HG02571 (cell line): Measurements from ENCODE around the gene EMSY.
"Not testable (repeated sequence)": the region's sequence is repeated elsewhere in the genome, so short reads cannot be mapped to it uniquely, and the experiment has no call there.

Experiments
- ATAC-seq: cut with Tn5 transposase; IDR thresholded peaks from one replicate; pipeline ENCODE4 v1.9.1; 2021; ENCODE audit warnings: mild to moderate bottlenecking, moderate library complexity; ENCODE audit not compliant: unreplicated experiment

The EMSY gene

DNA sequence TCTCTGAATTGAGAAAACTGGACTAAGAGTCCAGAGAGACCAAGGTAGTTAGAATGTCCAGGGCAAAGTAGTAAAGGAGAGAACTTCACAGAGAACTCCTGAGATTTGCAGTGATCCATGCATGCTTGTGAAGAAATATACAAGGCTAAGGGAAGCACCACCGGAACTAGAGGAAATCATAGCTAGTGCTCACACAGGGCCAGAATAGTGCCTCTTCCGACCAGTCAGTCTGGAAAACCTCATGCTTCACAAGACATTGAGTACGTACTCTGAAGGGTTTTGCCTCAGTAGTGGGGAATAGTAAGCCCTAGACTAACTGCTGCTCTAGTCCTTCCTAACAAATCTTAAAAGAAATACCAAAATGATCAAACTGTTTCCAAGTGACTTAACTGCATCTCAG, 117.7 kb downstream of the EMSY start:
- no peak for ATAC-seq

DNA sequence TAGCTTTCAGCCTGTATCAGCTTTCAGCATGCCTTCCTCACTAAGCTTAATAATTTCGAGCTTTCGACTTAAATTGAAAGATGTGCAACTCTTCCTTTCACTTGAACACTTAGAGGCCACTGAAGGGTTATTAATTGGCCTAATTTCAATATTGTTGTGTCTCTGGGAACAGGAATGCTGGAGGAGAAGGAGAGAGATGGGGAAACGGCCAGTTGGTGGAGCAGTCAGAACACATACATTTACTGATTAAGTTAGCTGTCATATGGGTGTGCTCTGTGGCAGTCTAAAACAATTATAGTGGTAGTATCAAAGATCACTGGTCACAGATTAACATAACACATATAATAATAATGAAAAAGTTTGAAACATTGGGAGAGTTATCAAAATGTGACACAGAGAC, 119.5 kb downstream of the EMSY start:
- ATAC-seq, result no peak

DNA sequence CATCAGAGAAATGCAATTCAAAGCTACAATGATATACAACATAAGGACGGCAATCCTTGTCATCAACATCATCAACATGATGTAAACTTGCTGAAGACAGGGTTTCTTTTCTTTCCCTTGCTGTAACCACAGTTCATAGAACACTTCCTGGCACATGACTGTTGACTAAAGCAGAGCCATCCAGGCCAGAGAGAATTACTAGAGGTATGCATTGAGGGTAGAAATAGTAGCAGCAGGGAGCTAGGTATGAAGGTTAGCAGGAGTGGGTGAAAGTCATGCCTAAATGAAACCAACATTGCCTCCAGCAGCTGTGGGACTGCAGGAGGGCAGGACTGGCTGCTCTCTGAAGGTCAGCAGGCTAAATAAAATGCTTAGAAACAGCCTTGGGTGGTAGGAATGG, 122.0 kb downstream of the EMSY start:
- no peak for ATAC-seq

DNA sequence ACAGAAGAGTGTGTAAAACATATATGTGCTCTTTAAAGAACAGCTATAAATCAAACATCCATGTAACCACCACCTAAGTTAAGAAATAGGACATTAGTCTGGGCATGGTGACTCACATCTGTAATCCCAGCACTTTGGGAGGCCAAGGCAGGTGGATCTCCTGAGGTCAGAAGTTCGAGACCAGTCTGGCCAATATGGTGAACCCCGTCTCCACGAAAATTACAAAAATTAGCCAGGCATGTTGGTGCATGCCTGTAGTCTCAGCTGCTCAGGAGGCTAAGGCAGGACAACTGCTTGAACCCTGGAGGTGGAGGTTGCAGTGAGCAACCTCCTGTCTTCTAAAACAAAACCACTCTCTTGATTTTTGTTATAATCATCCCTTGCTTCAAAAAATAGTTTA, 122.4 kb downstream of the EMSY start:
- ATAC-seq, result no peak

DNA sequence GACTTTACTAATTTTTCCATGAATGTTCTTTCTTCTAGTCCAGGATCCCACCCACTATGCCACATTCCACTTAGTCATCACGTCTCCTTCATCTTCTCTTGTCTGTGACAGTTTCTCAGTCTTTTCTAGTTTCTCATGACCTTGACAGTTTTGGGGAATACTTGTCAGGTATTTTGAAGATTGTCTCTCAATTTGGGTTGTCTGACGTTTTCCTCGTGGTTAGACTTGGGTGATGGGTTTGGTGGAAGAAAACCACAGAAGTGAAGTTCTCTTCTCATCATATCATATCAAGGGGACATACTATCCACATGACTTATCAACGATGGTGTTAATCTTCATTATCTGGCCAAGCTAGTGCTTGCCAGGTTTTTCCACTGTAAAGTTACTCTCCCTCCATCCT, 123.3 kb downstream of the EMSY start:
- ATAC-seq, result no peak

DNA sequence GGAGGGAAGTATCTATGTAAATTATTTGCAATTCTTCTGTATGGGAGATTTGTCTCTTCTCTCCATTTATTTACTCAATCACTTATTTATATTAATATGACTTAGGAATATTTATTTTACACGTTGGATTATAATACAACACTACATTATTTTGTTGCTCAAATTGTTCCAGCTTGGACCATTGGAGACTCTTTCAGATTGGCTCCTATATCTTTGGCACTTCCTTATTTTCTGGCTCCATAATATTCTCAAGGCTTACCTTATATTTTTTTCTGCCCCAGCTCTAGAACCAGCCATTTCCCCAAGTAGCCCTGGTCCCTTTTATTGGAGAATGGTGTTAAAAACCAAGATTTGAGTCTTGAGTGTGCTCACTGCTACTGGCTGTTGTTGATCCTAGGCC, 123.8 kb downstream of the EMSY start:
- no peak for ATAC-seq

DNA sequence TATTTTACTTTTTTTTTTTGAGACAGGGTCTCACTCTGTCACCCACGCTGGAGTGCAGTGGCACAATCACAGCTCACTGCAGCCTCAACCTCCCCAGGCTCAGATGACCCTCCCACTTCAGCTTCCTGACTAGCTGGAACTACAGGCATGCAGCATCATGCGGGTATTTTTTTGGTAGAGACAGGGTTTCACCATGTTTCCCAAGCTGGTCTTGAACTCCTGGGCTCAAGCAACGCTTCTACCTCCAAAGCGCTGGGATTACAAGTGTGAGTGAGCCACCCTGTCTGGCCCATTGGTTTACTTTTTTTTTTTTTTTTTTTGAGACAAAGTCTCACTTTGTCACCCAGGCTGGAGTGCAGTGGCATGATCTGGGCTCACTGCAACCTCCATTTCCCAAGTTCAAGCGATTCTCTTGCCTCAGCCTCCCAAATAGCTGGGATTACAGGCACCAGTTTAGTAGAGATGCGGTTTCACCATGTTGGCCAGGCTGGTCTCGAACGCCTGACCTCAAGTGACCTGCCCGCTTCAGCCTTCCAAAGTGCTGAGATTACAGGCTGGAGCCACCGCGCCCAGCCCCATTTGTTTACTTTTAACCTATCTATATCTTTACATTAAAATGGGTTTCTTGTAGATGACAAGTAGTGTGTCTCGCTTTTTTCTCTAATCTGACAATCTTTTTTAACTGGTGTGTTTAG, 127.5 kb downstream of the EMSY start:
- not testable (repeated sequence) for ATAC-seq

DNA sequence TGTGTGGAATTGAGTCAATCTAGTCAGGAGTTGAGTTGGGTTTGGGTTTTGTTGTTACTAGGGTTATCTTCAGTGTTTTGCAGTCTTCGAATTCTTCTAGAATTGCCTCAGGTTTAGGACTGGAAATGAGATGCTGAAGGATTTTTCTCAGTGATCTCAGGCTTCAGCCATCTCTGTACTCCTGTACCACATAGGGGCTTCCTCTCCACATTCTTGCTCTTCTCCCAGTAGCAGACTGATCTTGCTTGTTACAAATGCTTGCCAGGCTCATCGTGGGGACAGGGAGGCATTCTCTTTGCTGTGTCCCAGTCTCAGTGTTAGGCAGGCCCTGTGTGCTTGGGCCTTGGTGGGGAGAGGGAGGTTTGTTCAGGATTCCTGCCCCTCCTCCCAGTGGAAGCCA, 129.6 kb downstream of the EMSY start:
- ATAC-seq, result no peak

DNA sequence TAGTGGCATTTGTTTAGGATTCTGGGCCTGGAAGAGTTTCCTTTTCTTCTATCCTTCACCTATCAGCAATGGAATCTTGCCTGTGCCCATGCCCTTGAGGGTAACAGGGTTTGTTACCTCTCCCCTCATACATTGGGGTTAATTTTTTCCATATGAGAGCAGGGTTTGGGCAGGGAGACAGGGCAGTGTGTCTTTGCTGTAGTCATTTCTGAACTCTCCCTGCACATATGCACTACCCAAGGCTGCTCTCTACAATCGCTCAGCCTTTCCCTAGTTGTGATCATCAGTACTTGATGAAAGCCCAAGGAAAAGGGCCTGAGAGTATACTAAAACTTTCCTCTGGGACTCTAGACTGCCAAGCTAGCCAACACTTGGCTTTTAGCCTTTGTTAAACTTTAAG, 130.1 kb downstream of the EMSY start:
- ATAC-seq, result no peak

DNA sequence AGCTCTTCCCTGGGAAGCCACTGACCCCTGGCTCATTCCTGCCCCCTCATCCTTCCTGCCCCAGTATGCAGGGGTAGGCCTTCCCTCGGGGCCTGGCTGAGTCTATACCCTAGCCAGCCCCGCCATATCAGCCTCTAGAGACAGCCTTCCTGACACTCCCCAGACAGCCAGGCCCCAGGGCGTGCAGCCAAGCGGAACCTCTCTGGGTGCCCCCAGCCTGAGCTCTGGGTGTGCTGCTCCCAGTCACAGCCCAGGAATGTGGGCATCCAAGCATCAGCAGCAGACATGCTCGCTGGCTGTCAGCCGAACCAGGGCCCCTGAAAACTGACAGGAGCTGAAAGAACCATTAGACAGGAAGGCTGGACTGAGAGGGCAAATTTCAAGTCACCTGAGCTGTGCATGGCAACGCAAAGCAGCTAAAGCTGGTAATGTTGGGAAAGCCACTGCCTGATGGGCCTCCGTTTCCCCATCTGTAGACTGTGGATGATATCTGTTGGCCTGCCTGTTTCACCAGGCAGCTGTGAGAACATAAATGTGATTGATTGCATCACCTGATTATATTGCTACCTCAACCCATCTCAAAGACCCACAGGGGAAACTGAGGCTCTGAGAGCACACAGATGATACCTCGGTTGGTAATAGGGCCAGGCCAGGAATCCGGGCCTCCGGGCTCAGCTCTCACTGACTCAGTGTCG, 132.6 kb downstream of the EMSY start:
- no peak for ATAC-seq

DNA sequence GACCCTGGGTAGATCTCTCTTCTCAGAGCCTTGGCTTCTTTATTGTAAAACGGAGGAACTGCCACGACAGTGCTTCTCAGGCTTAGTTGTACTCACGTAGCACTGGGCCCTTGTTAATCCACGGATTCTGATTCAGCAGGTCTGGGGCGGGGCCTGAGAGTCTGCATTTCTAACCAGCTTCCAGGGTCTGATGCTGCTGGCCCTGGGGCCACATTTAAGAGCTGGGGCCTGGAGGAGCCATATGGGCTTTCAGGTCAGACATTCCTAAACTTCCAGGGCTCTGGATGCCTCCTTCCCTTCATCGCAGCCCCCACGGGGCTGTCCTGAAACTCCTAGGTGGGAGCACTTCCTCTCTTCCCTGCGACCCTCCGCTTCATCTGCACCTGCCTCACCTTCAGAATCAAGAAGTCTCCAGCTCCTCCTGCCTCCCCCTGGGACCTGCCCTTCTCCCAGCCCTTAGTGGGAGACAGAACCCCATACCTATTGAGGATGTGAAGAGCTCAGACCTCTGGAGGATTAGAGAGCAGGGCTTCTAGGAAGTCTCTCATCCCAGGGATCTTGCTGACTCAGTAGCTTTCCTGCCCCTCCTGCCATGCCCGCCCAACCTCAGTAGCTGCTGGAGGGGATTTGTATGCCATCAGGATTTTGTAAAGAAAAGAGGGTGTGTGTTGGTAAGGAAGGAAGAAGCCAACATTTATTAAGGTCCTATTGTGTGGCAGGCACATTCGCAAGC, 133.3 kb downstream of the EMSY start:
- ATAC-seq, result no peak

DNA sequence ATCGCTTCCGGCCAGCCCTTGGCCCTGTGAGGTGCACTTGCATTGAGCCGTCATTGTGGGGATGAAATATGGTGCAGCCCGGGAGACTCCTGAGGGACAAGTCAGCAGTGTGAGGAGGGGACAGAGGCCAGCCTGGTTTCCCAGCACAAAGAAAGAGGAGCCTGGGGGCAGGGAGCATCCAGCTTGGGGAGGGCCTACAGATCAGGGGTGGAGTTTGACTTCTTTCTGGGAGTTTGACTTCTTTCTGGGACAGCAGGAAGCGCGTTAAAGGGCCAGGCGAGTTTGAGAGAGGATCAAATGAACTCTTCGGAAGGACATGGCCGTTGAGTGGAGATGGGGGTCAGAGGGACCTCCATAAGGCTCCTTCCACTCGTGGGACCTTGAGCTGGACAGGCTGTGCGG, 133.8 kb downstream of the EMSY start:
- no peak for ATAC-seq

DNA sequence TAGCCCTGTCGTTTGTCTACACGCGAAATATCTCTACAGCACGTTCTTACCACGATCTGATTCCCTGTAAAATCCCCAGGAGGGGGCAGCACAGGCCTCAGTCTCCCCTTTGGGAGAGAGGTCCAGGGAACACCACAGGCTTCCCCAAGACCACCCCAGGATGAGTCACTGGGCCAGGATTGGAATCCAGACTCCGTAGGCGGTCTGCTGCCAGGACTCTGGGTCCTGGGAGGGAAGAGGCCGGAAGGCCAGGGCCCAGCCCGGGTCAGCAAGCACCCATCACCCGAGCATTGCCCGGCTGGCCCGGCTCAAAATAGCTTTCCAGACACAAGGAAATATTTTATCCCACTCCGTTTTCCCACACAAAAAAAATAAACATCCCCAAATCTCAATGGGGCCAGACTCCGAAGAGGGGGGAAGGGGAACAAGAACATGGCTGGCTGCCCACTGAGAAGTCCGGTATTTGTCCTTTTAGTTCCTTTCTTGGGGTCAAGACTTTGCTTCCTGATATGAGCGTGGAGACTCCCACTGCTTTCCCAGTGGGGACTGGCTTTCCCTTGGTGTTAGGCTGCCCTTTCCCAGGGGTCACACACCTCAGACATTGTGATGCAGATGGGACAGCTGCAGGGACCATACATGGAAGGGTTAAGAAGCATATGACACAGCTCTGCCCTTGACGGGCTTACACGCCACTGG, 134.4 kb downstream of the EMSY start:
- no peak for ATAC-seq

DNA sequence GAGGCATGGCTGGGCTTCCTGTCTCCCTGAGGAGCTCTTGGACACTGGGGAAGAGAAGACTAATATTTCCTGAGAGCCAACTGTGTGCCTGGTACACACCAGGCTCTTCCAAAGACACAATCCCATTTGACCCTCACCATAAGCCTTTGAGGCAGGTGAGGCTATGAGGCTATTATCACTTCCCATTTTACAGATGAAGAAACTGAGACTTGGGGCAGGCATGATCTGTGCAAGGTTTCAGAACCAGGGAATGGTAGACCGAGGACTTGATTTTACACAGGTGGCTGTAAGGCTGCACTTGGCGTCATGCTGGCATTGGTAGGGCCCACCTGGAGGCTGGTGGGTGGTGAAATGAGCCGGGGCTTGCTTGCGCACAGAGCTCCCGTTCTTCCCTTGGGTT, 134.9 kb downstream of the EMSY start:
- ATAC-seq, result no peak

DNA sequence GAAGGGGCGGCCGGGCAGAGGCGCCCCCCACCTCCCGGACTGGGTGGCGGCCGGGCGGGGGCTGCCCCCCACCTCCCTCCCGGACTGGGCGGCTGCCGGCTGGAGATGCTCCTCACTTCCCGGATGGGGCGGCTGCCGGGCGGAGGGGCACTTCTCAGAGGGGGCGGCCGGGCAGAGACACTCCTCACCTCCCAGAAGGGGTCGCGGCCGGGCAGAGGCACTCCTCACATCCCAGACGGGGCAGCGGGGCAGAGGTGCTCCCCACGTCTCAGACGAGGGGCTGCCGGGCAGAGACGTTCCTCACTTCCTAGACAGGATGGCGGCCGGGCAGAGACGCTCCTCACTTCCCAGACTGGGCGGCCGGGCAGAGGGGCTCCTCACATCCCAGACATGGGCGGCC, 137.7 kb downstream of the EMSY start:
- ATAC-seq, result not testable (repeated sequence)

DNA sequence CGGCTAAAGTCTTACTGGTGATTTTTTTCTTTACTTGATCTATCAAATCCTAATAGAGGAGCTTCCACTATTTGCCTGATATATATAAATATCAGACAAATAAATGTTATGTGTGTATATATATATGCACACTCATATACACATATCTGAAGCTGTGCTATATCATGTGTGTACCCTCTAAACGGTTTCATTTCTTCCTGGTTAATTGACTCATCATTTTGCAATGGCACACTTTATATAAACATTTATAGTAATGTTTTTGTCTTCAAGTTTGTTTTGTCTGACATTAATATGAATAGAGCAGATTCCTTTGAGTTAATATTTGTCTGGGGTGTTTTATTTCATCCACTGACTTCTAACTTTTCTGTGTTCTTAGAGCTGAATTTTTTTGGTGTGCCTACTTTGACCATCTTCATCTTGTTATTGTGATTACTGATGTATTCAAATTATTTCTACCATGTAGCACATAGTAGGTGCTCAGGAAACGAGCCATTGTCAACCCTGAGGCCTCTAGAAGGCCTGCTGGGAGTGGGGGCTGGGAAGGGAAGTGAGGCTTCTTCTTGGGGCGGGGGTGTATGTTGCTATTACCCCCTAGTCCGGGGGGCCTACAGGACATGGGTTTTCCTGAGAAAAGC, 143.1 kb downstream of the EMSY start:
- no peak for ATAC-seq

DNA sequence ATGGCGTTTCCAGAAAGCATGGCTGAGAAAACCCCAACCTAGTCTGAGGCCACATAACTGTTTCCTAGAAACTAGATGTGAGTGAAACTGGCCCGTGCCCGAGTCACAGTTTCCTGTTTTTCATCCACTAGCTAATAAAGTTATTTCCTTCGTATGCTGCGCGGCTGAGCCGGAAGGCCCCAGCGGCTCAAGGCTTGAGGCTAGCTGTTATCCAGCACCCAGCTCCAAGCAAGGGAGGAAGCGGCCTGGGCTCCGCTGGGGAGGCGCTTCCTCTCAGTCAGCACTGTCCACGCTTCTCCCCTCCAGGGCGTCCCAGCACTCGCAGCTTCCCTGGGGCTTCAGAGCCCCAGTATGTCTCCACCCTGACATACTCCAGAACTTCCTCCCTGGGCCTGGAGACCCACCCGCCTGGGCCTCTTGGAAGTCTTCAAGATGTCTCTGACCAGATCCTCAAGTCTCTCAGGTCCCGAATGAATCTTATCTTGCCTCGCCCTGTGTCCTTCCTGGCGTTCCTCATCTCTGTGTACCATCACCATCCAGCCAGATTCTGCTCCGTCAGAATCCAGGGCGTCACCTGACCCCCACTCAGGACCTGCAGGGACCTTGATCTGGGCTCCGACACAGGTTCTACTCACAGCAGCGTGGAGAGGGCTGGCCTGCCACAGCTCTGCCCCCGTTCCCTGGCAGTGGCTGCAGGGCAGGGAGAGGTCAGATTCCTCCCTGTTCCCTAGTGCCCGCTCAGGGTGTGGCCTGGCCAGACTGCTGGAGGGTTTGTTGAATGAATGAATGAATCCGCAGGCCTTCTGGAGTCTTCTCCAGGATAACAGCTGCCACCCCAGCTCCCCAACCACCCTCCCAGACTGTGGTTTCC, 143.9 kb downstream of the EMSY start:
- ATAC-seq, result no peak

DNA sequence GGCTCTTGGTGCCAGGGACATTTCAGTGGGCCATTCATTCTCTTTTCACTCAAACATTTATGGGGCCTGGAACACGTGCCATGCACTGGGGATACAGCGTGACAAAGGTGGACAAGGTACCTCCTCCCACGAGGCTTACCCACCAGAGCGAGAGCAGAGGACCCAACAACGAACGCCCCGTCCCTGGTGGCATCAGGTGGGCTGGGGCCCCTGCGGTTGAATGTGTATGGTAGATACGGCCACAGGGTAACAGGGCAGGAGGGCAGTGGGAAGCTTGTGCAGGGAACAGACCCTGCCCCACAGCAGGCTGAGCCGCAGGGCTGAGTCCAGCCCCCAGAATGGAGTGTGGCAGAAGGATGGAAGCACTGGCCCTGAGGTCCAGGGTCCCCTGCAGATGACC, 144.7 kb downstream of the EMSY start:
- no peak for ATAC-seq

DNA sequence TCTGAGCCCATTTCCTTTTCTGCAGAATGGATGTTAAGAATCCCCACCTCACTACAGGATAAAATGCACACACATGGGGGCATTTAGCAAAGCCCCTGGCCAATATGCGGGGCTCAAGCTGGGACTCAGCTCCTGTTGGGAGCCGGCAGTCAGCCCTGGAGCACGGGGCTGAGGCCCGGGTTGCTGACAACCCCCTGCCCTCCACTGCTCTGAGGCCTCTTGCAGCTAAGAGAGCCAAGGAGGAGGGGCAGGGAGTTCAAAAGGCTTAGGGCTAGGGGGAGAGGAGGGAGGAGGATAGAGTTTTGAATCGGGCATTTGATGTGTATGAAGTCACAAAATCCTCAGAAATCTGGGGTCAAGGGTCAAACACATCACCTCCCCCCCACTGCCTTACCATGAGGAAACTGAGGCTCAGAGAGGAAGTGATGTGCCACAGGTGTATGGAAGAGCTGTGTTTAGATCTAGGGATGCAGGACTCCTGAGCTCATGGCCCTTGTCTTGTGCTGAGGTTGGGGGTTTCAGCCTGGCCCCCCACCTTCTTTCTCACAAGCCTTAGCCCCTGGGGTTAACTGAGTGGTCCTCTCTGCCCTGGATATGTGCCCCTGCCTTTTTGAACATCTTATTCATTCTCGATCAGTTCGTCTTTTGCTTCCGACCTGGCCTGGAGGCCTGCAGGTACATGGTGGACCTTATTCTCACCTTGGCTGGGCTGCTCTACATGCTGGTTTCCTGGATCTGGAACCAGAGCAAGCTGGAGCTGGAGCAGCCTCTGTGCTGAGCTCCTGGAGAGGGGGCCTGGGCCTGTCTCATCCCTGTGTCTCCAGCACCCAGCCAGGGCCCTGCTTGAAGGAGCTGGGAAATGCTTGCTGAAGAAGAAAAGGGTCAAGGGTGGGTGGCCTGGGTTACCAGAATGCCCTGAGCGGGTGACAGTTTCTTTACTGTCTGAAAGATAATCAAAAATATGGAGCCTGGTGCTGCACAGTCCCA, 145.4 kb downstream of the EMSY start:
- ATAC-seq, result no peak
